Stimulated activated naive CD8-positive, alpha-beta T cell treated with anti-CD3 and anti-CD28 coated beads, Interleukin-15, Interleukin-2, amounts not matched to agents 100 U/mL and 50 U/mL, for 24 hours (primary cell): ENCODE results near the gene RASGRP1.

Experiments
- ATAC-seq: fragments of 150-1000 bp; cut with Tn5 transposase; one replicate; pipeline ENCODE4 v1.10.0; 2021
- DNase-seq: peaks from one replicate; pipeline ENCODE4 v3.0.0; 2021

The RASGRP1 gene

DNA sequence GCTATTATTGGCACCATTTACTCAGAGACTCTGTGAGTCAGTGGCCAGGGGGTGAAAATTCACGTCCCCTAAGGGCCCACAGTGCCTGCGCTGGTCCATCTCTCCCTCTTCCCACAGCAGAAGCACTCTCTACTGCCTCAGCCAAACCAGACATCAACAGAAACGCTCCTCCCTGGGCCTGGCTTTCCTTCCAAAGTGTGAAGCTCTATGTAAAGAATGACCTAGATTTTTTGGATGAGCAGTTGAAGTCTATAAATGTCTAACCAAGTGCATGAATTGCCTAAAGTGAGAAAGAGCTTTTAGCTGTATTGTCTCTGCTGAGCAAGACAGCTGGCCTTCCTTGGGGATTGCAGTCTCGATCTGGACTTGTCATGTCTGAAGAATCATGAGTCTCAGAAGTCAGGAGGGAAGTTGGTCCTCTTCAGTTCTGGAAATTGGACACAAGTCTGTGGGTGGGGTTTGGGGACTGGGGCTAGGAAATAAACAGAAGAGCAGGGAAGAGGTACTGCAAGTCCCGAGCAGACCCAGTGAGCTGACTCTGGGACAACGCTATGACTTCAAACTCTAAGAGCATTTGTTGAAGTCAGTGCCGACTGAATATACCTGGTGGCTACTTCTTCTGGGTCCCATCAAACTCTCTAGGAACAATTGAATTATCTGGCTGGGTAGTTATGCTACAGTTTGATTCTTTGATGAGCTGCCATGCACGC lies 29.0 kb downstream of the RASGRP1 start:
- ATAC-seq (no peak), DNase-seq (no peak)

DNA sequence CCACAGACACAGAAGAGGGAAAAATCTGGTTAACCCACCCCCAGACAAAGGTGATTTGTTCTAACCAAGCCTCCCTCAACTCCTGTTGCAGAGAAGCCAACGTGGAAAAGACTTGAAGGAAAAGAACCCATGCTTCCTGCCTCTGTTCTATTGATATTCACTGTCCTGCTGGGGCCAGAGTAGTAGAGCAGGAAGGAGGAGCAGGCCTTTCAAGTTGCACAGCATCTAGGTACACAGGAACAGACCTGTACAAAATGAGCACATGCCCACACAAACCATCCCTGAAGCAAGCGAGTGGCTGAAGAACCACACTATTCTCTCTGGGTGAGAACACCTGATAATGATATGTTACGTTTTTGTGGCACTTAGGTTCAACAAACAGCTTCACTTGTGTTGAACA lies 29.9 kb downstream of the RASGRP1 start:
- no peak for DNase-seq
- no peak for ATAC-seq

DNA sequence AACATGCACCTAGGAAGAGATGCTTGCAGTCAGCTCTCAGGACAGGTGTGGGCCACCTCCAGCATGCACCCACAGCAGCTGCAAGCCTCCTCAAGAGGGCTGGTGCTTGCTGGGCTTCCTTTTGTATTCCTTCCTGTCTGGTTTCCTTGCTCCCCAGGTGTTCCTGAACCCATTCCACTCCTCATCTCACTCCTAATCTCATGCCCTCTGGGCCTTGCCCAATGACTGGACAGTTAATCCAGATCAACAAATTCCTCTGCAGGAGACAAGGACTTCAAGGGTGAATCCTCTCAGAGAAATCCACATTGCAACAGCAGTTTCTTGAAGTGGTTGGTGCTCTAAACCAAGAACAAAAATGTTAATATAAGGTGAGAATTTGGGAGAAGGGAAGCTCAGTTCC lies 30.7 kb downstream of the RASGRP1 start:
- no peak for ATAC-seq
- no peak for DNase-seq

DNA sequence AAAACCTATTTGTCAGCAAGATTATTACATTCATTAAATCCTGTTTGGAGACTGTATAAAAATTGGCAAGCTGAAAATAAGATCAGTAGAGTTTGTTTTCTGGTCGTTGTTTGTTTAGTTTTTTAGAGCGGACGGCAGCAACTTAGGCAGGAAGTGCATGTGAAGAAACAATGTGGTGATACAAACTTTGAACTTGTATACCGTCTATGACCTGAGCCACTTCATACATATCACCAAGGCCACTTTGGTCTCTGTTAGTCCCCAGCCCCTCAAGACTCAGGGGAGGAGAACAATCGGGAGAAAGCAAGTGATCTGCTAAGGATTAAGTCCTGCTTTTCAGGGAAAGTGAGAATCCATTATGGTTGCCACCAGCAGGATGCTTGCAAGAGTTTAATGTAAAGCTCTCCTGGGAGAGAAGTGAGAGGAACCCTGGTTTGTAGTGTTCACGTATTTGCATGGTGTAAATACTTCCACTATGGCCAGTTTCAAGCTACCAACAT lies 31.1 kb downstream of the RASGRP1 start:
- DNase-seq = no peak
- no peak for ATAC-seq

DNA sequence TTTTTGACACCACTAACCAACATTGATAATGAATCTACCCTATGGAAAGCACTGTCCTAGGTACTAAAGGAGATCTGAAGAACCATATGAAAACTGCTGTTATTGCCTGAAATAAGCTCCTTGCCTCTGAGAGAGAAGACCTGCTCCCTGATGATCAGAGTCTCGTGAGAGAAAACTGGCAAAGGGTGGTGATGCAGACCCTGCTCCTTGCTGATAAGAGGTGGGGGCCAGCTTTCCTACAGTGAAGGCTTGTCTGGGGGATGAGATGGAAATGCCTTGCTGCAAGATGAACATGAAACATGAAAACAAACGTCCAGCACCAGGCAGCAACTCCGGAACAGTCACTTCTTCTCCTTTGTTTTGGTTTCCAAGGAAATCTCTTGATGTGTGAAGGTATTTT lies 31.9 kb downstream of the RASGRP1 start:
- DNase-seq (no peak), ATAC-seq (no peak)

DNA sequence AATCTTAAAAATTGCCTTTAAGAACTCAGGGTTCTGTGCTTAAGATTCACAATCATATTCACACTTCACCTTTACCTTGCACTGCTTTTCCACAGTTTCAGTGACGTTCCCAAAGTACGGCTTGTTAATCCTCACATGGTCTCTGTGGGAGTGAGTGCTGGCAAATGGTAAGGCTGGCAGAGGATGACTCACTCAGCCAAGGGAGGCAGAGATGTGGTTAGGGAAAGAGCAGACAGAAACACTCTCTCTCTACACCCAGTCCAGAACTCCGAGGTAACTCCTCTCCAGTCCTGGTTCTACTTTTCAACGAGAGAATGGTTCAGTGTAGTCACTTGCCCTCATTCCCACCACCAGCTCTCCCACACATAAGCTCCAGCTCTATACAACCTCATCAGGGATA lies 33.1 kb downstream of the RASGRP1 start:
- DNase-seq (no peak), ATAC-seq (no peak)

DNA sequence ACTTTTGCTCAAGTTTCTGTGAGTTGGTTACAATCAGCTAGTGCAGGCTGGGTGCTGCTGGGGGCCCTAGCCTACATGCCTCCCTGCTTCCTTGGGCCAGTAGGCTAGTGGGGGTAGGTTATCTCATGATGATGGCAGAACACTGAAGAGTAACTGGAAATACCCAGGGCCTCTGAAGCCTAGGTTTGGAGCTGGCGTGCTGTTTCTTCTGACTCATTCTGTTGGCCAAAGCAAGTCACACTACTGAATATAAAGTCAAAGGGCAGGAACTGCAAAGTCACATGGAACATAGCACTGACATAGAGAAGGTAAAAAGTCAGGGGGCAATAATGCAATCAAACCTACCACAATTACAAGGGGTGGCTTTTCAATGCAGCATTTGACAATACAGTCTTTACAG lies 34.5 kb downstream of the RASGRP1 start:
- peak; percentile 89 for ATAC-seq
- peak; percentile 46 for DNase-seq

DNA sequence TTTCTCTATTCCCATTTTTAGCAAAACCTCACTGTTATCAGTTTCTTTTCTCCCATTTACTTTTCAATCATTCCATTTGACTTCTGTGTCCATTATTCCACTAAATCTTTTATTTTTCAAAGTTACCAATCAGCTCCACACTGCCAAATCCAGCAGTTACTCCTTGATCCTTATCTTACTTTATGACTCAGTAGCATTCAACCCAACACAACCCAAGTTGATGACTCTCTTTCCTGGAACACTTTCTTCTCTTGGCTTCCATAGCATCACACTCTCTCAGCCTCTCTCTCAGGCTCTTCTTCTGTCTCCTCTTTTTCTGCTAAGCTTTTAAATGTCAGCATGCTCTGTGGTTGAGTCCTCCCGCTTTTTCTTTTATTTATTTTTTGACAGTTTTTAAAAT lies 36.3 kb downstream of the RASGRP1 start:
- no peak for ATAC-seq
- DNase-seq = no peak

DNA sequence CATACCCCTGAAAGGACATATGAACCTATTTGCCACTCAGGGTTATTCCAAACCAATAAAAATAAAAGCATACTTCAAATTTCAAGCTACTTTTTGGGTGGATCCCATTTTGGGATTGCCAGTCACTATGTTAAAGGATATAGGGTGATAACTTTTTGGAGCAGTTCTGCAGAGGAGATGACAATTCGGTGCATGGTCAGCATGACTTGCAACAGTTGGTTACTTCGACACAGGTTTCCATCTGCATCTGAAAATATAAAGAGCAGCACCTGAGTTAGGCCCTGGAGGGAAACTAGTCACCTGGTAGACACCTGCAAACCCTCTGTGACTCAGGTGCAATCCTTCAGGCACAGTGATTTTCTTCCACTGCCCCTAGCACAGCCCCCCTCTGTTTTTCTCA lies 38.5 kb downstream of the RASGRP1 start:
- ATAC-seq (no peak), DNase-seq (no peak)

DNA sequence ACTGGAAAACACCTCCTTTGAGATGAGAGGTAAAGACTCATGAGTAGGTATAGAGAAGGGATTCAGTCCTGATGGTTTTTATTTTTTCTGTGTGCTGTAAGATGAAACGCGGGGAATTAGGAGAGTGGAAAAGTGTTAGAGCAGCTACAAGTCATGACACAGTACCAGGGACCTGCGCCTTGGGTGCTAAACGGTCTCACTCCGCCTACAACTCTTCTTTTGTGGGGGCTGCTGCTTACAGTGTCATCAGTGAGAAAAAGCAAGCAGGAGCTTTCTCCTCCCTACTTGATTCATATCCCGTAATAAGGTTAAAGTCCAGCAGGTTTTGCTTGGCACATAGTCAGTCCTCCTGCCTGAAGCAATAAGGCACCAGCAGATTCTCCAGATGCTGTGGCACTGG lies 39.1 kb downstream of the RASGRP1 start:
- ATAC-seq (no peak), DNase-seq (no peak)

DNA sequence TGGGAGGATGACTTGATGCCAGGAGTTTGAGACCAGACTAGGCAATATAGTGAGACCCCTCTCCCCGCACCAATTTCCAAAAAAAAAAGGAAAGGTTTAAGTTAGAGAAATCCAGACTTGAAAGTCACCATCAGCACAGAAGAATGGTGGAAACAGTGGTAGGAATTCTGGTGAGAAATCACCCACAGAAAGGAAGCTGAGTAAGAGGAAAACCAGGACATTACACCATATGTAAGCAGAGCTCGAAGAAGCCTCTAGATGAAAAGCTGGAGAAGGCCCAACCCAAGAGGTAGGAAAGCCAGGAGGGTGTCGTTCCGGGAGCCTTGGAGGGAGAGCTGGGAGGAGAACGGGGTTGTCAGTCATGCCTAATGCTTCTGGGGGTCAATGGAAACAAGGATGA lies 40.5 kb downstream of the RASGRP1 start:
- ATAC-seq (no peak), DNase-seq (no peak)

DNA sequence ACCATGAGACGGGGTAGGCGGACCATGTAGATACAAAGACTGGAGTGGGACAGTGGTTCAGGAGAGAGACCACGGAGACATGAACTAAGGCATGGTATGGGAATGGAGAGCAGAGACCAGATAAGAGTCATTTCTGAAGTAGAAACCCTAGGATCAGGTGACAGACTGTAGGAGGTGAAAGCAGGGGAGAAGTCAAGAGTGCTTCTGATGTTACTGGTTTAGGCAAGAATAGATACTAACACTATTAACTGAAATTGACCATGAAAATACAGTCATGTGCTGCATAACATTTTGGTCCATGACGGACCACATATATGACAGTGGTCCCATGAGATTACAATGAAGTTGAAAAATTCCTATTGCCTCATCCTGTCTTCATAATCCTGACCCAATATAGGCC lies 41.7 kb downstream of the RASGRP1 start:
- ATAC-seq = peak; percentile 48

DNA sequence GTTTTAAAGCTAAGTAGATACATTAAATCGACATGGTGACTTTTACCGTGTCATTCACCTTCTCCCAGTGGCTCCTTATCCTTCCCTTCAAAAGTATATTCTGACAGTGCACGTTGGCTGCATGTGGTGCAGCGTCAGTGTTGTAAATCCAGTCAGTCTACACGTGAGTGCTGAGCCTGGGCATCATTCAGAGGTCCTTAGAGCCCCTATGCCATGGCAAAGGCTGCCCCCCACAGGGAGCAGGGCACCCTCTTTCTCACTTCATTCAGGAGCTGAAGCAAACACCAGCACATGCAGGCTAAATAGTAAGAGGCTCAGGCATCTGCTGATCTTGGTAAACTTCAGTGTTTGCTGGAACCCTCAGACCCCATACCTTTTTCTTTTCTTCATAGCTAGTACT lies 43.3 kb downstream of the RASGRP1 start:
- DNase-seq = no peak

More for the DNA sequence above, 41.7 kb downstream of the RASGRP1 start:
- DNase-seq = no peak

DNA sequence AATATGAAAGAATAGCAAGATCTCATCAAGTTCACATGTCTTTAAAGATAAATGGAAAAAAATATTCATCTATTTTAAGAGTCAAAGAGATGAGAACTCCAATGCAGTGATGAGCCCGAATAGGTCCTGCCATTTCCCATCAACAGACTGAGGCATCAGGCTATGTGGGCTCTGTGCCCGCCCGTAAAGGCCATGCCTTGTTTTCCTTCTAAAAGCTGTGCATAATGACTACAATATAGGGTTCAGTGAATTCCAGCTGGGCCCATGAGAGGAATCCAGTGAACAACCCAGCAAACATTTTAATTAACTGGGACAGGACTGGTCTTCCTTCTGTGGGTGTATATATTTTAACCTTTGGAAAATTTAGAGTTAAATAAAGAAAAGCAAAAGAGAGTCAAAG lies 44.6 kb downstream of the RASGRP1 start:
- no peak for DNase-seq
- no peak for ATAC-seq

More for the DNA sequence above, 43.3 kb downstream of the RASGRP1 start:
- no peak for ATAC-seq

DNA sequence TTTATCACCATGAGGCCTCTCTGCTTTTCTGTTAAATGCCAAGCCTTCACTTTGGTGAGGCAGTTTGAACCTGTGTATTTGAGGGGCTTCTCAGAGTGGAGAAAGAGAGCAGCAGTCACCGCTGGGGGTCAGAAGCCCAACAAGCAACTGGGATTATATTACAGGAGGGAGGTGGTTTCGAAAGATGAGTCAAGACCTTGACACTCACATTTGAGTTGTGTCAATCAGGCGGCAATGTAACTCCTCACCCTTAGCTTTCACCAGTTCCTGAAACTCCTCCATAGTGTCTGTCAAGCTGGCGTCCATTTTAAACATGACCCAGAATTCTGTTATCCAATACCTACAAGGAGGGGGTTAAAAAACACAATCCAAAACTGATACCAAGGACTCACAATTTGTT lies 46.5 kb downstream of the RASGRP1 start:
- ATAC-seq (no peak), DNase-seq (no peak)

DNA sequence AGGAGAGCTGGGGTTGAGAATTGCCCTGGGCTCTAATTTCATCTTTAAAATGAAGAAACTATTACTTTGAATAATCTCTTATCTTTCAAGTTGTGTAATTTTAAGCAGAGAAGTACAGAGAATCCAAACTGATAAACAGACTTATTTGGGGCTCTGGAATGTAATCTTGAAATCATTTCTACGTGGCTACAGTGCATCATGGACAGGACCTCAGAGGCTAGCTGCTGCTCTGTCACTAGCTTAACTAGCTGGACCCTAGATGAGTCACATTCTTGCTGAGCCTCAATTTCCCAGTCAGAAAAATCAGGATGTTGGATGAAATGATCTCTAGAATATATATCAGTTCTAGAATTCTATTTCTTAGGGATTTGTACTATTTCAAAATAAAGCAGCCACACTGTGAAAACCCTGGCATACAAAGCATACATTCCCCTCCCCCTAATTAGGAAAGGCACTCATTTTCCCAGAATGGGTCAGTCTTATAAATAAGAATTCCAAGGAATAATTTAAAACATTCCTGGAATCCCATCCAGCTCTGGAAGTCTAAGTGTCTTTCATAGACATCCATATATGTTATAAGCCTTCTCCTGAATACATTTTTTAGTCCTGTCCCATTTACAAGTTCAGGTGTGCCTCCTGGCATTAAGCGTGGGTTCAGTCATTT lies 47.2 kb downstream of the RASGRP1 start:
- ATAC-seq (no peak), DNase-seq (no peak)

DNA sequence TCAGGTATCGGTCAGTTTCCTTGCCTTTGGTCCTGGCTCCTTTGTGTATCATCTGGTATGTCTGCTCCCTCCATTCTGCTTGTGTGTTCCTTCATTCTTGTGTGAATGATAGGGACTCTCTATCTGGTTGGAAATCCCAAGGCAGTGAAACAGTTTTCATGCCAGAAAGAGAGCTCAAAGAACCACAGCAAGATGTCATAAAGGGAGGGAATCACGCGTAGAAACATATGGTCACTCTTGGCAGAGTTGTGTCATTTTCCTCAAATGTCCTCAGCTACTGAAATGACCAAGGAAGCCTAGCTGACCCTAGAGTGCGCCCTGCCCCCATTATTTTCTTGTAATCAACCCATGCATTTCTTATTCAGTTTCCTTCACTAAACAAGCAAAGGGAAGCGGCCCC lies 48.0 kb downstream of the RASGRP1 start:
- ATAC-seq (no peak), DNase-seq (no peak)

DNA sequence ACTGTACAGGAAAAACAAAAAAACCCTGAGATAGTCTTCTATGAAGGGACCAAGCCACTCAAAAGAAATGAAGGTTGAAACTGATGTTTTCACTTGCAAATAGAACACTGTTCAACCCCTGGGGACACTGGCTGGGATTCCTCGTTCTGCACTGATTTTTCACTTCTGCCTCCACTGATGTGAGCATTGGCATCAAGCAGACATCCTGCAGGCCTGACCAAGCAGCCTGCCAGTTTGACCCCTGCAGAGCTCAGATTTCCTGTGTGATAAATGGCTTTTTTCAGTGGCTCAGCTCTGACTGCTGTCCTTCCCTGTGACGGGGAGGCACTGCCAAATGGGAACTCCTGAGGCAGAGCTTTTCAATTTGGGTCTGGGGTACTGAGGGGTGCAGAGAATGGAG lies 50.0 kb downstream of the RASGRP1 start:
- DNase-seq (no peak), ATAC-seq (no peak)

DNA sequence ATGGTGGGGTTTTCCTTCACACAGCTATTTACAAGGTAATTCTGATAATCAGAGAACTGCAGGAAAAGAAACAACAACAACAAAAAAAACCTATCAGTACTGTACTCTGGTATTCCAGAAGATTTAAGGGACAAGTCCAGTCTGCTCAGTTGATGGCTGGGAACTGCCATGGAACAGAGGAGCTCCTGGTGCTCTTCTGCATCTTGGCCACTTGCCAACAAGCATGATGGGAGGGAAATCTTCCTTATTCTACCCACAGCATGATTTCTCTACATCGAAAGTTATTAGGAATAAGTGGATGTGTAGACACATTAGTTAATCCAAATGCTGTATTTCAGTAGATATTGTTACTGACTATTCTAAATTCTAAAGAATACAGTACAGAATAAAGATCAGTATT lies 51.7 kb downstream of the RASGRP1 start:
- DNase-seq (no peak), ATAC-seq (no peak)

DNA sequence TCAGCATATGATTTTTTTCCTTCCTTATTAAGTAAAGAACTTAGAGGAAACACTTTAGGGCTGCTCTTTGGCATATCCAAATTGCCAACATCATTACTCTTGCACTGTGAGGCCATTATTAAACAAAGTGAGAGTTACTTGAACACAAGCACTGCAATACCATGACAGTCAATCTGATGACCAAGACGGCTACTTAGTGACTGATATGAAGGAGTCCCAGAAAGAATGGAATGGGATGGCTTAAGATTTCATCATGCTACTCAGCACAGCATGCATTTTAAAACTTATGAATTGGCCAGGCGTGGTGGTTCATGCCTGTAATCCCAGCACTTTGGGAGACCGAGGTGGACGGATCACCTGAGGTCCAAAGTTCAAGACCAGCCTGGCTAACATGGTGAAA lies 55.5 kb downstream of the RASGRP1 start:
- no peak for ATAC-seq
- no peak for DNase-seq

DNA sequence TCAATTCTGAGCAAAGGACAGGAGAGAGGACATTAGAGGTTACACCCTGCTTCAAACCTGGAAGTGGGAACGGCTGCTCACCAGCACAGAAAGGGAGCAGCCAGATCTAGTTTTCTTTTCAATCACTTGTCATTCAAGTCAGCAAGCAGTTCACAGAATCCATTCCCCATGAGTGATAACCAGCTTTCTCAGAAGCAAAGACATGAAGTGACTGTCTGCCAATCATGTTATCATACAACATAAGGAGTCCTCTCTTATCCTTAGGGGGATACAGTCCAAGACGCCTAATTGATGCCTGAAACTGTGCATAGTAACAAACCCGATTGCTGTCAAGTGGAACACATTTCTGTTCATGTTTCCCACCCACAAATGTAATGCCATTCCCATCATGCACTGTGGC lies 56.0 kb downstream of the RASGRP1 start:
- no peak for DNase-seq
- peak; percentile 48 for ATAC-seq

DNA sequence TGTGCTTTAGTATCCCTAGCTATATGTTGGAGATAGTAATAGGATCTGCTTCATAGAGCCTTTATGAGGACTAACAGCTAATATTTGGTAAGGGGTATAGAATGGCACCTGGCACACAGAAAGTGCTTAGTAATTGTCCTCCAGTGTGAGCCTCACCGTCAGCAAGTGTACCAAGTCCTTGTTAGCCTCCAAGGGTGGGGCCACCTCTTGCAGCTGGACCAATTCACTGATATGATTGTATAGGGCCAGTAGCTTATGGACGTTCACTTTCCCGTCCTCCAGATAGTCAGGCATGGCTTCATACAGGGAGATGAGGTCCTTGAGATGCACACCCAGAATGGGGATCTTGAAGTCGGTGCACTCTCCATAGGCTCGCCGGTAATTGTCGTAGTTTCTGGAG lies 57.0 kb downstream of the RASGRP1 start:
- no peak for ATAC-seq
- DNase-seq = no peak

DNA sequence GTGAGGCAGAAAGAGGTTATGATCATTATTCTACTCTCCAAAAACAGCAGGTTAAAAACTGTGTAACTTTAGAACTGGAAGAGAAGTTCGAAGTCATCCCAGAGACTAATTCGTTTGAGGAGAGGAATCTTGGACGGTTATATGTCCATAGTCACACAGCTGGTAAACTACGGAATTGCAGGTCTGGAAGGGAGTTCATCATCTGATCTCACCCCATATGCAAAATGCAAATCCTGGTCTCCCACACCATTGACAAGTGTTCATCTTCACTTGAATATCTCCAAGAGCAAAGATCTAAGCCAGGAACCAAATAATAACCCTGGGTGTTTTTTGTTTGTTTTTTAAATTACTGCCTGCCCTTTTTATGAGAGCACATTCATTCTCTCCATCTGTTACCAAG lies 57.6 kb downstream of the RASGRP1 start:
- no peak for ATAC-seq
- DNase-seq = no peak
